Mesendoderm (in vitro differentiated cells): Measurements from ENCODE around the gene GPR150.

Experiments
- DNase-seq: peaks from one replicate; pipeline ENCODE4 v3.0.0; 2013
- H2AK5ac ChIP-seq: 2 replicates; pipeline ENCODE4 v1.6.1; 2013; ENCODE audit warnings: low read length, inconsistent platforms
- H2BK120ac ChIP-seq: 2 replicates; pipeline ENCODE4 v1.6.1; 2013; ENCODE audit warnings: low read depth, mild to moderate bottlenecking, low read length, moderate library complexity, mixed read lengths
- H2BK15ac ChIP-seq: replicated peaks from 2 replicates; pipeline ENCODE4 v1.6.1; 2013; ENCODE audit warnings: low read depth, mild to moderate bottlenecking, moderate library complexity
- H2BK5ac ChIP-seq: 2 replicates; pipeline ENCODE4 v1.6.1; 2013; ENCODE audit warnings: low read length, inconsistent platforms
- H3K18ac ChIP-seq: 2 replicates; pipeline ENCODE4 v1.6.1; 2013; ENCODE audit warnings: mild to moderate bottlenecking, low read length, mixed read lengths
- H3K23ac ChIP-seq: one replicate; pipeline ENCODE4 v1.6.1; 2013; ENCODE audit warnings: low read length
- H3K27ac ChIP-seq: 2 replicates; pipeline ENCODE4 v1.5.1; 2013; ENCODE audit warnings: low read depth, mild to moderate bottlenecking, inconsistent platforms, low read length, moderate library complexity
- H3K27me3 ChIP-seq: 2 replicates; pipeline ENCODE4 v1.6.1; 2013; ENCODE audit warnings: low read length, control low read depth, mild to moderate bottlenecking, inconsistent platforms; ENCODE audit not compliant: insufficient read depth, poor library complexity
- H3K36me3 ChIP-seq: 2 replicates; pipeline ENCODE4 v1.6.1; 2013; ENCODE audit warnings: low read length, inconsistent platforms; ENCODE audit not compliant: control insufficient read depth, insufficient read depth
- H3K4ac ChIP-seq: one replicate; pipeline ENCODE4 v1.6.1; 2013; ENCODE audit warnings: low read depth, mild to moderate bottlenecking, low read length, moderate library complexity
- H3K4me1 ChIP-seq: 2 replicates; pipeline ENCODE4 v1.6.1; 2013; ENCODE audit warnings: low read depth, low read length, inconsistent platforms; ENCODE audit not compliant: control insufficient read depth
- H3K4me2 ChIP-seq: 2 replicates; pipeline ENCODE4 v1.6.1; 2013; ENCODE audit warnings: low read length
- H3K4me3 ChIP-seq: 2 replicates; pipeline ENCODE4 v1.5.1; 2013; ENCODE audit warnings: mild to moderate bottlenecking, low read length
- H3K56ac ChIP-seq: one replicate; pipeline ENCODE4 v1.6.1; 2013; ENCODE audit warnings: low read length
- H3K79me1 ChIP-seq: 2 replicates; pipeline ENCODE4 v1.6.1; 2013; ENCODE audit warnings: low read length, inconsistent platforms
- H3K79me2 ChIP-seq: 2 replicates; pipeline ENCODE4 v1.6.1; 2013; ENCODE audit warnings: mild to moderate bottlenecking, low read length; ENCODE audit not compliant: control insufficient read depth, insufficient read depth
- H3K9ac ChIP-seq: 2 replicates; pipeline ENCODE4 v1.6.1; 2013; ENCODE audit warnings: low read length, inconsistent platforms
- H4K5ac ChIP-seq: one replicate; pipeline ENCODE4 v1.6.1; 2013; ENCODE audit warnings: low read length
- H4K8ac ChIP-seq: one replicate; pipeline ENCODE4 v1.6.1; 2013; ENCODE audit warnings: low read depth, mild to moderate bottlenecking, control low read depth, low read length, moderate library complexity
- WGBS: extraction: QIAGEN DNeasy Blood & Tissue Kit; methylation state at CpG from one replicate; pipeline ENCODE4 v1.1.7; 2013; ENCODE audit warnings: low lambda C conversion rate, missing lambda C conversion rate; ENCODE audit not compliant: insufficient coverage; ENCODE audit errors: extremely low coverage; 5-methylcytosine and 5-hydroxymethylcytosine counted together

GPR150 gene

GRCh38 chr5:95624368-95624767 lies 4.5 kb downstream of the GPR150 start:
- Histone ChIP-seq H2AK5ac (no peak overlapping the region), H3K4me2 (no peak overlapping the region), H4K5ac (no peak overlapping the region), H3K23ac (no peak overlapping the region), H2BK120ac (no peak overlapping the region), H3K4ac (no peak overlapping the region), H3K79me1 (no peaks in the 10 kb centered on the region), H4K8ac (no peak overlapping the region), H3K27ac (no peak overlapping the region), H3K56ac (no peak overlapping the region), H3K4me3 (no peak overlapping the region), H3K36me3 (no peaks in the 10 kb centered on the region), H2BK5ac (no peak overlapping the region), H3K9ac (no peak overlapping the region), H2BK15ac (no peak overlapping the region), H3K18ac (no peak overlapping the region), H3K79me2 (no peaks in the 10 kb centered on the region), H3K4me1 (no peaks in the 10 kb centered on the region), H3K27me3 (peaks cover 12% of the 10 kb centered on the region)
- WGBS, result no CpG with 5 or more reads among the region's 2 CpGs
- DNase-seq, result no peak

GRCh38 chr5:95626701-95627100 lies 6.8 kb downstream of the GPR150 start:
- Histone ChIP-seq H4K8ac (no peak overlapping the region), H3K4me2 (no peak overlapping the region), H3K27me3 (peaks cover 3% of the 10 kb centered on the region), H2BK5ac (no peak overlapping the region), H2BK15ac (no peak overlapping the region), H3K23ac (no peak overlapping the region), H3K18ac (no peak overlapping the region), H3K4me1 (no peaks in the 10 kb centered on the region), H3K79me1 (no peaks in the 10 kb centered on the region), H3K4ac (no peak overlapping the region), H3K56ac (no peak overlapping the region), H3K79me2 (no peaks in the 10 kb centered on the region), H3K4me3 (no peak overlapping the region), H4K5ac (no peak overlapping the region), H3K36me3 (no peaks in the 10 kb centered on the region), H3K9ac (no peak overlapping the region), H3K27ac (no peak overlapping the region), H2BK120ac (no peak overlapping the region), H2AK5ac (no peak overlapping the region)
- WGBS, result no CpG with 5 or more reads among the region's 1 CpG
- no peak for DNase-seq

GRCh38 chr5:95627971-95628810 lies 8.3 kb downstream of the GPR150 start:
- H3K4me2 ChIP-seq, result no peak overlapping the region
- no peak overlapping the region for H3K4ac ChIP-seq
- H2AK5ac ChIP-seq, result no peak overlapping the region
- H3K27me3 ChIP-seq, result no peaks in the 10 kb centered on the region
- H3K4me3 ChIP-seq, result no peak overlapping the region
- no peak overlapping the region for H2BK120ac ChIP-seq
- H3K56ac ChIP-seq, result no peak overlapping the region
- H4K5ac ChIP-seq, result no peak overlapping the region
- no peaks in the 10 kb centered on the region for H3K36me3 ChIP-seq
- H2BK15ac ChIP-seq, result no peak overlapping the region
- no peak overlapping the region for H4K8ac ChIP-seq
- WGBS, result no CpG with 5 or more reads among the region's 4 CpGs
- H3K9ac ChIP-seq, result no peak overlapping the region
- H3K18ac ChIP-seq, result no peak overlapping the region
- H3K4me1 ChIP-seq, result no peaks in the 10 kb centered on the region
- no peaks in the 10 kb centered on the region for H3K79me1 ChIP-seq
- no peak overlapping the region for H3K27ac ChIP-seq
- no peaks in the 10 kb centered on the region for H3K79me2 ChIP-seq
- DNase-seq, result no peak
- no peak overlapping the region for H3K23ac ChIP-seq
- H2BK5ac ChIP-seq, result no peak overlapping the region

GRCh38 chr5:95628933-95629332 lies 9.0 kb downstream of the GPR150 start:
- Histone ChIP-seq H3K79me1 (no peaks in the 10 kb centered on the region), H3K4me1 (no peaks in the 10 kb centered on the region), H3K36me3 (no peaks in the 10 kb centered on the region), H3K23ac (no peak overlapping the region), H3K4me3 (no peak overlapping the region), H3K27ac (no peak overlapping the region), H4K8ac (no peak overlapping the region), H3K79me2 (no peaks in the 10 kb centered on the region), H3K4ac (no peak overlapping the region), H3K9ac (no peak overlapping the region), H3K56ac (no peak overlapping the region), H4K5ac (no peak overlapping the region), H3K27me3 (no peaks in the 10 kb centered on the region), H3K4me2 (no peak overlapping the region), H2BK120ac (no peak overlapping the region), H3K18ac (no peak overlapping the region), H2BK15ac (no peak overlapping the region), H2BK5ac (no peak overlapping the region), H2AK5ac (no peak overlapping the region)
- no CpG with 5 or more reads among the region's 1 CpG for WGBS
- DNase-seq, result peak; percentile 23

GRCh38 chr5:95630394-95630917 lies 10.6 kb downstream of the GPR150 start:
- Histone ChIP-seq H2BK120ac (no peak overlapping the region), H3K79me1 (no peaks in the 10 kb centered on the region), H3K36me3 (no peaks in the 10 kb centered on the region), H3K23ac (no peak overlapping the region), H3K9ac (no peak overlapping the region), H3K4me3 (no peak overlapping the region), H3K4me1 (no peaks in the 10 kb centered on the region), H3K79me2 (no peaks in the 10 kb centered on the region), H4K5ac (no peak overlapping the region), H4K8ac (no peak overlapping the region), H3K4me2 (no peak overlapping the region), H2BK5ac (no peak overlapping the region), H3K56ac (no peak overlapping the region), H2BK15ac (no peak overlapping the region), H3K27ac (no peak overlapping the region), H3K4ac (no peak overlapping the region), H3K27me3 (no peaks in the 10 kb centered on the region), H2AK5ac (no peak overlapping the region), H3K18ac (no peak overlapping the region)
- no CpG with 5 or more reads among the region's 5 CpGs for WGBS
- DNase-seq, result no peak
